HG03060 (cell line): ENCODE data around the gene VPS52.
"Not testable (repeated sequence)": the region's sequence is repeated elsewhere in the genome, so short reads cannot be mapped to it uniquely, and the experiment has no call there.

Experiments used
- ATAC-seq: cut with Tn5 transposase; IDR thresholded peaks from one replicate; pipeline ENCODE4 v1.9.1; 2021; ENCODE audit warnings: low read depth, moderate number of reproducible peaks; ENCODE audit not compliant: unreplicated experiment

The VPS52 gene

GRCh38 chr6:33304216-33304615 is 32.5 kb upstream of the VPS52 start:
- ATAC-seq: no peak

DNA sequence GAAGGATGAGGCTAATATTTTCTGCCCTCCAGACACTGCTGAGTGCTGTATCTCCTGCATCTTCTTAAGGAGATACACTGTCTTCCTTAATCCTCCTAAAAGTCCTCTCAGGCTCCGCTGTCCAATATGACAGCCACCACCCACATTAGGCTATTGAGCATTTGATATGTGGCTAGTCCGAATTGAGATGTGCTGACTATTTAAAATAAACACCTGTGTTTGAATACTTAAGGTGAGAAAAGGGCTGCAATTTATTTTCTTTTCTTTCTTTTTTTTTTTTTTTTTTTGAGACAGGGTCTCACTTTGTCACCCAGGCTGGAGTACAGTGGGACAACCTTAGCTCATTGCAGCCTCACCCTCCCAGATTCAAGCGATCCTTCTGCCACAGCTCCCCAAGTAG is 30.2 kb upstream of the VPS52 start:
- ATAC-seq: no peak

- ATAC-seq: peak; percentile 65
These were observed 27.7 kb upstream of the VPS52 start for GRCh38 chr6:33299237-33299944.

GRCh38 chr6:33298773-33299236 is 27.1 kb upstream of the VPS52 start, which contains the start of gene RGL2:
Gene RGL2 (minus strand): TSS chr6:33298942. CDS start chr6:33298610, 332 bp downstream.
- no peak for ATAC-seq

DNA sequence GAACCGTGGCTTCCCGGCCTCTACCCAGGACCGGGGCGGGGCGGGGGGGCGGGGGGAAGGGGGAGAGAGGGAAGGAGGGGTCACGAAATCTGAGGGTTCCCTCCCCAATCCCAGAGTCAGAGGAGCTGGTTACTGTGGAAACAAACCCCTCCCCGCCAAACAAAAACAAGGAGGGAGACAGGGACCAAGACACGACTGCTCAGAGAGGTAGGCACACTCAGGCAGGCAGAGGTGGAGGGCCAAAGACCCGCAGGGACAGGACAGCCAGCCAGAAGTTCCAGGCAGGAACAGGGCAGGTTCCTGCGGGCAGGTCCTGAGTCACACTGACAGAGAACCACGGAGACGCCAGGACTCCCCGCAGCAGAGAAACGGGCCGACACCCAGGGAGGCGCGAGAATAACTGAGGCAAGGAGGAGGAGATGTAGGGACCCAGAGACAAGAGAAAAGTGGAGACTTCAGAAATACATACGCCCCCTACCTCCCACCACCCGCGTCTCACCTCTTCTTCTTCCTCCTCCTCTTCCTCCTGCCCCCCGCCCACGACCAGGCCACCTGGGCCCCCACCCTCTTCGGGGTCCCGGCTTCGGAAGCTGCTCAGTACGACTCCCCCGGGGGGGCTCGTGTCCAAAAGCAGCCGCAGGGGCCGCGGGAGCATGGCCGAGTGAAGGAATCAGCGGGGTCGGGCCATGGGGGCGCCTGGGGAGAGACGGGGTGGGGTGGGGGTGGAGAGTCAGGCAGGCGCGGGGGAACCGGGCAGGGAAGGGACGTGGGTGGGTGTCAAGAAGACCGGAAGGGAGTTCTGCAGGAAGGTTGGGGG is 26.5 kb upstream of the VPS52 start:
- no peak for ATAC-seq

DNA sequence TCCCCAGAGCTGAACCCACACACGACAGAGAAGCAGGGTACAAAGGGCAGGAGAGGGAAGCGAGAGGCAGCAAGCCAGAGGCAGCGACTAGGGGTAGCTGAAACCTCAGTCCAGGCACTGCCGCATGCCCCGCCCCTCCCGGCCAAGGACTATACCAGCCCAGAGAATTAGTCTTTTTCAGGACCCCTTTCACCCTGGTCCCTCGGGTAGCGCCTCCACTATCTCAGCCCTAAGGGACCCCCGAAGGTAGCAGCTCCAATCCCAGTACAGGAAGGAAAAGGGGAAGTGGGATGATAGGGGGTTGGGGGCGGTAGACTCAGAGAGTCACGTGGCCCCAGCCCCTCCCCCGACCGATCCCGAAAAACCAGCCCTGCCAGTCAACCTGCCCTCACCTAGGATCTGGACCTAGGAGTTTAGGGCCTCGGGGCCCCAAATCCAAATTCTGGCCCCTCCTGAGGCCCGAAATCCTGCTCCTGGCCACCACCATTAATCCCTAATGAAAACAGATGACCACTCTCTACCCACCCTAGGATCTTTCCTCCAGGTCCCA is 25.8 kb upstream of the VPS52 start:
- ATAC-seq: no peak

DNA sequence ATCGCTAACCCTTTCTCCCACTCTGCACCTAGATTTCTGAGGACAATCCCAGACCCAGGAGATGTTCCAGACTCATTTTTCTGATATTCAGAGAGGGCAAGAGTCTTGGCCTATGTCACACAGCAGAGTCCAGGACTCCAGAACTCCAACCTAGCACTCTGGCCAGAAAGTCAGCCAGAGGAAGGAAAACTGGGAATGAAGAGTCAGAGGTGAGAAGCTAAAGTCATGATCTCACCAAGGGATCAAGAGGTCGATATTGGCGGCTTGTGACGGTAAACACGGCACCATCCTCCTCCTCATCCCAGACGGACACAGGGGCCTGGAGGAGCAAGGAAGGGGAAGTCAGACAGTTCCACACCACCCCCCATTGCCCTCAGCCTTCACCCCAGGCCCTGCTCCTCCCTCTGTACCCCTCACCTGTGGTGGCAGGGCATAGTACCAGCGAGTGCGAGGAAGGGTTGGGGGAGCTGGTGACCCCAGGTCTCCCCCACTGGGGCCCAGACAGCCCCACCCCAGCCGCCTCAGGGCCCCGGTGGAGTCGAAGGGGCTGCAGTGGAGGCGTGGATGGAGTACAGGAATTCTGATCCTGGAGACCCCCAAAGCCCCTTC is 25.2 kb upstream of the VPS52 start:
- ATAC-seq: no peak

GRCh38 chr6:33295621-33296369 is 24.1 kb upstream of the VPS52 start:
- no peak for ATAC-seq

DNA sequence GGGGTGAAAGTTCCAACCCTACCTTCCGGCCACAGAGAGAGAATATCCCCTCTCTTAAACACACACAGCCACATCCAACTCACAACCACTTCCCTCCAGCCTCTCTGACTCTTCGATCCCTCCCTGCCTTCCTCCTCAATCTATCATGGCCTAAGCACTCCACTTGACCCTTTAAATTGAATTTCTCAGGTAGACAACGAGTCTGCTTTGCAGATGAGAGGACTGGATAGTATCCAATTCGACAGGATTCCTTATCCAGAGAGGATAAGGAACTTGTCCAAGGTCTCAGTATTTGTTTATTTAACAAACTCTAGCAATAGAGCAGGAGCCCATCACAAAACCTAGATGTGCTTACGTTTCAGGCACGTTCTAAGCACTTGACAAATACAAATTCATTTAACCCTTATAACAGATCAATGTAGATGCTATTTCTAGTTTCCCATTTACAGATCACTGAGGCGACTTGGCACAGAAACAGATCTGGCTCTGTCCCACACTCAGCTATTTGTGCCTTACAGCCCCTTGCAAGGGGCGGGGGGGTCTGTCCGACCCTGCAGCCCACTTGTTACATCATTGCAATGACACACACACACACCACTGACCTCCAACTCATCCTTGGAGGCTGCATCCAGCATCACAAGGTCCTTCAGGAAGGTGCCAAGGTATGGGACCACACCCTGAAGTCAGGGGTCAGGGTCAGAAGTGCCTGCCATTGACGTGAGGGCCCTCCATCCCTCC is 22.6 kb upstream of the VPS52 start:
- ATAC-seq: no peak

GRCh38 chr6:33292996-33293682 is 21.5 kb upstream of the VPS52 start:
- no peak for ATAC-seq

DNA sequence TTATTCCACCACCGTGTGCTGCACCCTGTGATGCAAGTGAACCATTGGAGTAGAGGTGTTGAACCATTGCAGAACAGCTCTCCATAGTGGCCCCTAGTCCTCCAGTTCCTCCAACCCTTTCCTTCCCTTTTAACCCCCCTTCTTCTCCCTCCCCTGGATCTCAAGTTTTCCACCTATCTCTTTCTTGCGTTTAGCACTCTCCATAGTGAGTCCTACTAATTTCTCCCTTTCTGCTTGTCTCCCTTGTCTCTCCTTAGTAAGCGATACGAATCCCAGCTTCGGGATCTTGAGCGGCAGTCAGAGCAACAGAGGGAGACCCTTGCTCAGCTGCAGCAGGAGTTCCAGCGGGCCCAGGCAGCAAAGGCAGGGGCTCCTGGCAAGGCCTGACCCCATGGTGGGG is 18.8 kb upstream of the VPS52 start:
- no peak for ATAC-seq

DNA sequence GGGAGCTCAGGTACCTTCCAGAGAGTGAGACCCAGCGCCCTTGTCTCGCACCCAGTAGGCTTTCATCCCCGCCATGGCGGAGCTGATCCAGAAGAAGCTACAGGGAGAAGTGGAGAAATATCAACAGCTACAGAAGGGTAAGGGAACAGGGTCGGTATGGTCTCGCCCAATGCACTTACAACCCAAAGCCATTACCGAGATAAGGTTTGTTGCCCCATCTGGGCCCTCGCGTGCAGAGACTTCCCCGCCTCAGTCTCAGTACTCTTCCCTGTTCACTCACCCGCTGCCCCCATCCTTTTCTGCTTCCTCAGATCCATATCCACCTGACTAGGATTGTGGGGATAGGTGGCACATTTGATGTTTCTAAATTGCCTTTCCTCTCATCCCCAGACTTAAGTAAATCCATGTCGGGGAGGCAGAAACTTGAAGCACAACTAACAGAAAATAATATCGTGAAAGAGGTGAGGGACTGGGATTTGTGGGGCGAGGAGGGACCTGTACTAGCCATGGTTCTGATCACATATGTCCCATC is 18.2 kb upstream of the VPS52 start:
- ATAC-seq: no peak

GRCh38 chr6:33288921-33289783 is 17.5 kb upstream of the VPS52 start, which contains the start of the genes PFDN6 and WDR46:
Gene PFDN6 (plus strand): TSS chr6:33289601. CDS start chr6:33289857, 256 bp downstream.
Gene WDR46 (minus strand): TSS chr6:33289239. CDS start chr6:33289170, 69 bp downstream.
- peak; percentile 69 for ATAC-seq

DNA sequence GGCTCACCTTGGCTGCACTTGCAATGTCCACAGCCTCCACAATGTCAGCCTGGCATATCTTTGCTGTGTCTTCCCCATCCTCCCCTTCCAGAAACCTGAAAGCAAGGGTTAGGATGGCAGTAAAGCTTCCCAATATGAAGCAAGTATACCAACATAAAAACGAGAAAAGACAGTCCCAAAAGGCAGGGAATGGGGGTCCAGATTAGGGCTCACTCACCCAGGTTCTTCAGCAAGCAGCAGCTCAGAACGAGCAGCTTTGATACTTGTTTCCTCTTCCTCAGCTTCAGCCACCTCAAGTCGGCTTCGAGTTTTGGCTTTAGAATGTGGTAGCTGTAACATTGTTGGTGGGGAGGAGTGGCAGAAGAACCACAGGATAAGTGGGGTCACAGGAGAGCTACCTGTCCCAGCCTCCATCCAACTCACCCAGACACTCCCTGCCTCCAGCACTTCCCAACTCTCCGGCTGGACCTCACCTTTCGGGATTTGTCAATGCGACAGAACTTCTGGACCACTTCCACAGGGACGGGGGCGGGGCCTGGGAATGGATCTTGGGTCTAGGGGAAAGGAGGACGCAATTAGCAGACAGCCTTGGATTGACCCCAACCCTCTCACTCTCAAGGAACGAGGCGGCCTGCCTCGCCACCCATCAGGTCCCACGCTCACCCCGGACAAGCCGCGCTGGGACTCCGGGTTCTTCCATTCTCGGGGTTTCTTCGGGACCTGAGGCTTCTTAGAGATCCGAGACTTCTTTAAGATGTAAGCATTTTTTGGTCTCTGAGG is 16.7 kb upstream of the VPS52 start:
- no peak for ATAC-seq

- ATAC-seq: no peak
These were observed 15.6 kb upstream of the VPS52 start for GRCh38 chr6:33286946-33287914.

GRCh38 chr6:33285214-33285613 is 13.5 kb upstream of the VPS52 start:
- ATAC-seq: not testable (repeated sequence)
